GM21526 (cell line): ENCODE measurements around the gene MACROD1.

Experiments used
- ATAC-seq: cut with Tn5 transposase; IDR thresholded peaks from one replicate; pipeline ENCODE4 v1.9.1; 2021; ENCODE audit warnings: moderate library complexity; ENCODE audit not compliant: unreplicated experiment, low FRiP score

The MACROD1 gene

DNA sequence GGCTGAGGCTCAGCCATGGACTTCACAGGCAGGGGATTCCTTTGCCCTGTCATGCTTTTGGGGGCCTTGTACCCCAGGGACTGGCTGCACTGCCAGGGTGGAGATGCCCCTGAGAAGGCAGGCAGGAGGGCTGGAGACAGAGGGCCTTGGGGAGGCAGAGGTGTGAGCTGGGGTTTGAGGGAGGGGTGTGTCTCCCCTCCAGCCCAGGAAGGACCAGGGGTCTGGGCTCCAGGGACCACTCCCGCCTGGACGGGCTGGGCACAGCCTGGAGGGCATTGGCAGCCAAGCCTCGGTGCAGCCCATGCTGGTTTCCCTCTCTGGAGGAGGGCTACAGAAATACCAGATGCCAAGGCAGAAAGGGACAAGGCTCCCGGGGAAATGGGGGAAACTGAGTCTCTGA lies 160.2 kb downstream of the MACROD1 start:
- no peak for ATAC-seq

DNA sequence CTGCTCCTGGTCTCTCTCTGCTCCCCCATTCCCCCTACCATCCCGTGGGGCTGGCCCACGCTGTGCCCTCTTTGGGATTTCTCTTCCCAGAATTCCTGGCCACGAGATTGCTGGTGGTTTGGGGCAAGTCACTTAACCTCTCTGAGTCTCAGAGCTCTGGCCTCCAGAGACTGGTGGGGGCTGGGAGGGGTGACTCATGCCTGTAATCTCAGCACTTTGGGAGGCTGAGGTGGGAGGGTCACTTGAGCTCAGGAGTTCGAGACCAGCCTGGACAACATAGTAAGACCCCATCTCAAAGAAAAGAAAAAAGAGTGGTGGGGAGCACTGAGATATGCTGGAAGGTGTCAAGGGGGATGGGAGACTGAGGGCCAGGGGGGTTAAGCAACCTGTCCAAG lies 161.3 kb downstream of the MACROD1 start:
- ATAC-seq = no peak

DNA sequence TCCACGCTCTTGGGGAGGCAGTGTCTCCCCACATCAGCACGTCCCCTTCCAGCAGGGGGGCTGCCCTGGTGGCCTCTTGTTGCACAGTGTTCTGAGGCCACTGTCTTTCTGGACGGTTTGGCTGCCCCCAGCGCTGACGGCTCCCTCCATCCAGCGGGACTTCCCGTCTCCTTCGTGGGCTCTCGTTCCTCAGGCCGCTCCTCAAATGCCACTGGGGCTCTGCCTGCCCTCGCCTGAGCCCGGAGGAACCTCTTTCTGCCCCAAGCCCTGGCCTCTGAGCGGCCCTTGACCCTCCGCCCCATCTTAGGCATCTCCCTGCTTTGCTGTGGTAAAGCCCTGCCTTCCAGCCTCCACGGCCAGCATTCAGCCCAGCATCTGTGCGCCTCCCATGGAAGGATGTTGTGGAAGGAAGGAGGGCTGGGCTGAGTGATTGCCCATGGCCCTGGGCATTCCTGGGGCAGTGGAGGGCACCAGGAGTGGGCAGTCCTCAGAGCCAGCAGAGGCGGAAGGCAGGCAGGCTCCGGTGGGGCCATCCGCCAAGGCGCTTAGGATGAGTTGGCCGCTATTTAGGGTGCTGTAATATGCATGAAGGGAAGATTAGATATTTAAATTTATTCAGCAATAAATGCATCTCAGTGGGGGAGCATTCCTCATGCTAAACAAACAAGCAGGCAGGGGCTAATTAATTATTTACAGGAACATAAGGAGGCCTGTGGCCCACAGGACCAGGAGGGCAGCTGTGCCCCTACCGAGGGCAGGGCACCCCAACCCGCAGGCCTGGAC lies 161.9 kb downstream of the MACROD1 start:
- no peak for ATAC-seq

DNA sequence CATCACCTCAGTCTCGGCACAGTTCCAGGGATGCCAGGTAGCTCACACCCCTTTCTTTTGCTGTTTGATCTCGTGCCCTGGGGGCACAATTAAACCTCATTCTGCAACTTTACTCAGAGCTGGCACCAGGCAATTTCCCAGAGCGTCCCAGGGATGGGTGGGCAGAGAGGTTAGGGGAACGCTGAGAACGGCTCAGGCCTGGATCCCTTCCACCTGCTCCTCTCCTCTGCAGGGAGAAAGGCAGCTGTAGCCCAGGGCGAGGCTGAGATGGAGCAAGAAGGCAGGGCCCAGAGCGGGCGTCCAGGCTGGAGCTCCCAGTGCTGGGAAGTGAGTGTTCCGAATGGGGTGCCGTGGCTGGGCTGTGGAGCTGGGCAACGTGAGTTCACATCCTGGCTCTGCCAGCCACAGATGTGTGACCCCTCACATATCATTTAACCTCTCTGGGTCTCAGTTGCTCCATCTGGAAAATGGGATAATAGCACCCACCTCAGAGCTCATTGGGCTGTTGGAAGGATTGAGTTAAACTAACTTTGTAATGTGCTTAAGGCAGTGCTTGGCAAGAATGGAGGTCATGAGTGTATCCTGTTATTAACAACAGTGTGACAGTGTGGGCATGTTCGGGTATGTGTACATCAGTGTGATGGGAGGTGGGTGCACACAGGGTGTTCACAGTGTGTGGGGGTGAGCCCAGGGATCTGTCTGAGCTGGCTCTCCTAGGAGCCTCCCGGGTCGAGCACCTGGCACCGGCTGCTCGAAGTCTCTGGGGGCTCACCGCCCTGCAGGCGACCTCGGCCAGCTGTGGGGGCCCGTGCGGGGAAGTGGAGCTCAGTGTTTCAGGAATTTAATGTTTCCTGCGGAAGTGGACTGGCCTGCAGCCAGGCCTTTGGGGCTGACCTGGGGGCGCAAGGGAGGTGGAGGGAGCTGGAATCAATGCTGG lies 164.2 kb downstream of the MACROD1 start:
- ATAC-seq = no peak

DNA sequence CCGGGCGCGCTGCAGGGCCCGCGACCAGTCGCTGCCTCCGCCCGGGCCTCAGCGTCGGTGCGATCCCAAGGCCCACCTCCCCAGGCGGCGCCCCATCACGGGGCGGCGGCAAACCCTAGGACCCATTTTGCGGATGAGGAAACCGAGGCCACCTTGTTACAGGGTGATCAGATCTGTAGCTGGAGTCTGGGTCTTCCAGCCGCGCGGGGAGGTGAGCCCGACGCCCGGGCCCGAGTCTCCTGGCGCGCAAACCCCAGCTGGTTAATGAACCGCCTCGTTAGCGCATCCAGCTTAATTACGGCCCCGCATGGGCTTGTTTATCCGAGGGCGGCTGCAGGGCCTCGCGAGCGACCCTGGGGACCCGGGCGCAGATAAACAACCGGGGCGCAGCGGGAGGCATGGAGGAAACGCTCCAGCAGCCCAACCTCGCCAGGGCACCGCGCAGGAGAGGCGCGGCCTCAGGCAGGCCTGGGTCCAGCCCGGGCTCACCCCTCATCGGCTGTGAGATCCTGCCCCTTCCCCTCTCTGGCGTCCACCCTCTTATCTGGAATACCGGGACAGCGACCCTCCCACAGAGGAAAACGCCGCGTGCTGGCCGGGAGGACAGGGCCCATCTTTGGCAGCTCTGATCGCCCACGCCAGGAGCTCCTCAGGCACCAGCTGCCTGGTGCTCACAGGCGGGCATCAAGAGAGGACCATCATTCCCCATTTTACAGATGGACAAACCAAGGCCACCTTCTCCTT lies 165.0 kb downstream of the MACROD1 start:
- ATAC-seq = no peak

DNA sequence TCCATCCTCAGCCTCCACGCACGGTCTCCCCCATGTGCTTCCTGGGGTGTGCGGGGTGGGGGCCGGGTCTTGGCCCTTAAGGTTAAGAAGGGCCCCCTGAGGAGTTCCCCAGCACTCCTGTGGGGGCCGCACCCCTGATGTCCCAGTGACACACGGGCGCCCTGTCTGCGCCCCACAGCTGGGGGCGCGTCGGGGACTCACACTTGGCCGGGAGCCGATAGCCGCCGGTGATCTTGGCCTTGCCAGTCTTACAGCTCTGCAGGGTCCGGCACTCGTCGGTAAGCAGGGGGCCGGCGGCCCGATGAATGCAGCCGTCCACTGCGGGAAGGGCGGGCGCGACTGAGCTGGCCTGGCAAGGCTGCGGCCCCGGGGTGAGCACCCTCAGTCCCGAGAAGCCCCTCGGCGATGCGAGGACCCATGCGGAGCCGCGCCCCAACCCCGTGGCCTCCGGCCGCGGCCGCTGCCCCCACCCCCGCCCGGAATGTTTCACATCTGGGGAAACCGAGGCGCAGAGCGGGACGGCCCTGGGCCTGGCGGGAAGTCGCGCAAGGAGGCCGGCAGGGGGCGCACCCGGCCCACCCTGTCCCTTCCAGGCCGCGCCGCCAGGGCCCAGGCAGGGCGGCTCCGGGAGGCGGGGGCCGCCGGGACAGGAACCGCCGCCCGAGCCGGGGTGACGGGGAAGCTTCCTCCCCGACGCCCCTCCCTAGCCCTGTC lies 165.7 kb downstream of the MACROD1 start:
- ATAC-seq = no peak

DNA sequence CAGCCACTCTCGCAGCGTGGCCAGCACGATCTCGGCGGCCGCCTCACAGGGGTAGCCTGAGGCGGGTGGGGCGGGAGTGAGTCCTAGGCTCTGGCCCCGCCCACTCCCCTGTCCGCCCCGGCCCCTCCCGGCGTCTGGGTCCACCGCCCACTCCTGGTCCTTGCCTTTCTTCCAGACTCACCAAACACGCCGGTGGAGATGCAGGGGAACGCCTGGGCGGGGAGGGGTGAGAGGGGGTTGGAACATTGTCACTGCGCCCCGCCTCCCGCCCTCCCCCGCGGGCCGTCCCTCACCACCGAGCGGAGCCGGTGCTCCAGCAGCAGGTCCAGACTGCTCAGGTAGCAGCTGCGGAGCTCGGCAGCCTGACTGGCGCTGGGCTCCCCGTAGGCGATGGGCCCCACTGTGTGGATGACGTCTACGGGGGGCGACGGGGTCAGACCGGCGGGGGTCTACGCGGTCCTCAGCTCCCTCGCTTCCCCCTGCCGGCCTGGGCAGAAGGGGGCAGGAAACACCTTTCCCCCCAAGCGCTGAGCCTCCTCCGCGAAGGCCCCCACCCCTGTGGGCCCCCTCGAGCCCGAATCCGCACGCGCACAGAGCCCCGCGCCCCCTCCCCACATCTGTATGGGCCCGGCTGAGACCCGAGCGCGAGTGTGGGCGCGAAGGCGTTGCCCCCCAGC lies 166.4 kb downstream of the MACROD1 start:
- no peak for ATAC-seq

DNA sequence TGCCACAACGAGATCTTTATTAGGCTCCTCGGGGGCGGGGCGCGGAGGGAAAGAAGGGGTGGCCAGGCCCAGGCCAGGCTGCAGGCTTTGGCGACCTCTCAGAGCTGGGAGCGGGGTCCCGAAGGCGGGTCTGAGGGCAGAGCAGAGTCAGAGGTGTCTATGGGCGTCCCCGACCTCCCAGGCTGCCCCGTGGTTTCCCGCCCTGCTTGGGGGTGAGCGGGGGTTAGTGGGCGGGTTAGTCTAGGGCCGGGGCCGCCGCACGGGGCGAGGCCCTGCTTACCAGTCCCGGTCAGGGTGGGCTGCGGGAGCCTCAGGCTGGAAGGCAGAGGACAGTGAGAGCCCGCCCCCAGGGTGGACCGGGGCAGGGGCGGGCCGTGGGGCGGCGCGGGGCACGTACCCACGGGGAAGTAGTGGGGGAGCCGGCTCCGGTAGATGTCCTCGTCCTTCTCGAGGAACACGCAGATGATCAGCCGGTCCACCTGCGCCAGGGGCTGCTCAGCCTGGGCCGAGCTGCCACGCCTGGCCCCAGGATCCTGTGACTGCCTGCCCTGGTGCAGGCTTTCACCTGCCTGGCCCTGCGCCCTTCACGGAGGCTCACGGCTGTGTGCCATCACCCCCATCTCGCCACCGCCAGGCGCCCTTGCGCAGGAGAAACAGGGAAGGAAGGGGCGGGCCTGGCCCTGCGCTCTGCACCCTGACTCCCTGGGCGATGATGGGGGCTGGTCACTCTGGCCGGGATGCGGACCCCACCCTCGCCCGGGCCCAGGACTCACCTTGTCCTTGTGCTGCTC lies 167.2 kb downstream of the MACROD1 start:
- no peak for ATAC-seq

DNA sequence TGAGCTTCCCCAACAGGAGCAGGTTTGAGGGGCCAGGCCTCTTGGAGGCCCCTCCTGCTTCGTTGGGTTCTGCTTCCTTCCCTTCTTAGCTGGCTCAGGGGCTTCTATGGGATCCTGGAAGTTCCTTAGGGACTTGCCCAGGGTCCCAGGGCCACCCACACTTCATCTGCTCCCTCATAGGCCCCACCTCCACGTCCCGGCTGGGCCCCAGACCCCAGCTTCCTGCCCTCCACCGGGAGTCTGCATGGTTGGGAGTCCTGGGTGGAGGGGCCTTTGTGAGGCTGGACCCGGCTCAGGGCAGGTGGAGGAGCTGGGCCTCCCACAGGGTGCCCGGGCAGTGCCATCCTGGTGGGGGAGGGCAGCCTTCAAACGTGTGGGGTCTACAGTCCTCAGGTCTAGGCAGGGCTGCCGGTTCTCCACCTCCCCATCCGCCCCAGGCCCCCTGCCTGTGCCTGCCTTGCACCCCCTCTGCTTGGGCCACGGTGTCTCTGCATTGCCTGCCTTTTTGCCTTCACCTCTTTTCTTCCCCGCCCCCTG lies 168.0 kb downstream of the MACROD1 start:
- no peak for ATAC-seq

DNA sequence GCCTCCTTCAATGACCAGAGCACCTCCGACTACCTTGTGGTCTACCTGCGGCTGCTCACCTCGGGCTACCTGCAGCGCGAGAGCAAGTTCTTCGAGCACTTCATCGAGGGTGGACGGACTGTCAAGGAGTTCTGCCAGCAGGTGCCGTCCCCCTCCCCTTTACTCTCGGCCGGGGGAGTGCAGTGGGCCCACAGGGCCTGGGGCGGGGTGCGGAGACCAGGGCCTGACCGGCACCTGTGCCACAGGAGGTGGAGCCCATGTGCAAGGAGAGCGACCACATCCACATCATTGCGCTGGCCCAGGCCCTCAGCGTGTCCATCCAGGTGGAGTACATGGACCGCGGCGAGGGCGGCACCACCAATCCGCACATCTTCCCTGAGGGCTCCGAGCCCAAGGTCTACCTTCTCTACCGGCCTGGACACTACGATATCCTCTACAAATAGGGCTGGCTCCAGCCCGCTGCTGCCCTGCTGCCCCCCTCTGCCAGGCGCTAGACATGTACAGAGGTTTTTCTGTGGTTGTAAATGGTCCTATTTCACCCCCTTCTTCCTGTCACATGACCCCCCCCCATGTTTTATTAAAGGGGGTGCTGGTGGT lies 168.7 kb downstream of the MACROD1 start:
- no peak for ATAC-seq

DNA sequence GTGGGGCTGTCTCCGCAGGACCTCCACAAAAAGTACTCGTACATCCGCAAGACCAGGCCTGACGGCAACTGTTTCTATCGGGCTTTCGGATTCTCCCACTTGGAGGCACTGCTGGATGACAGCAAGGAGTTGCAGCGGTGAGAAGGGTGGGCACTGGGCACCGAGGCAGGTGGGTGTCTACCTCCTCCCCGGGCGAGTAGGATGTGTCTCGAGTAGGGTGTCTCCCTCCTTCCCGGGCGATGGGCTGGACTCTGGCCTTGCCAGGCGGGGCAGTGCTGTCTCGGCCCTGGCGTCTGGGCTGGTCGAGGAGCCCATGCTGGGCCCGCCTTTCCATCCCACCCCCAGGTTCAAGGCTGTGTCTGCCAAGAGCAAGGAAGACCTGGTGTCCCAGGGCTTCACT lies 169.4 kb downstream of the MACROD1 start:
- ATAC-seq = no peak

DNA sequence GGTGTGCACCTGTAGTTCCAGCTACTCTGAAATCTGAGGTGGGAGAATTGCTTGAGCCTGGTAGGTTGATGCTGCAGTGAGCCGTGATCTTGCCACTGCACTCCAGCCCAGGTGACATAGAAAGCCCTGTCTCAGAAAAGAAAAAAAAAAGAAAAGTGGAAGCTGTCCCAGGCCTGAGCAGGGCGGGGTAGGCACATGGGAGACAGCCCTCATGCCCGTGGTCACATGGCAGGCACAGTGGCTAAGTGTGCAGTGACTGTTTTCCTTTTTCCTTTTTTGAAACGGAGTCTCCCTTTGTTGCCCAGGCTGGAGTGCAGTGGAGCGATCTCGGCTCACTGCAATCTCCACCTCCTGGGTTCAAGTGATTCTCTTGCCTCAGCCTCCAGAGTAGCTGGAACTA lies 171.9 kb downstream of the MACROD1 start:
- no peak for ATAC-seq

DNA sequence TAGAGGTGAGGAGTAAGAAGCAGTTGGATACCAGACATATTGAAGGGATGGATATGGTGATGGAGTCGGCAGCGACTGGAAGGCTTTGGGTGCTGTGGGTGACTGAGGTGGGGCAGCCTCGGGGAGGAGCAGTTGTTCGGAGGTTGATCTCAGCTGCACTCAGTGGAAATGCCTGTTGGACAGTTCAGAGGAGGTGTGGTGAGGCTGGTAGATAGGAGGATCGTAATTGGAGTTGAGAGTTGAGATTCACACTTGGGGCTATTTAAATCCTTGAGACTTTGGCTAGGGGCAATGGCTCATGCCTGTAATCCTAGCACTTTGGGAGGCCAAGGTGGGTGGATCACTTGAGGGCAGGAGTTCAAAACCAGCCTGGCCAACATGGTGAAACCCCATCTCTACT lies 172.8 kb downstream of the MACROD1 start:
- no peak for ATAC-seq

DNA sequence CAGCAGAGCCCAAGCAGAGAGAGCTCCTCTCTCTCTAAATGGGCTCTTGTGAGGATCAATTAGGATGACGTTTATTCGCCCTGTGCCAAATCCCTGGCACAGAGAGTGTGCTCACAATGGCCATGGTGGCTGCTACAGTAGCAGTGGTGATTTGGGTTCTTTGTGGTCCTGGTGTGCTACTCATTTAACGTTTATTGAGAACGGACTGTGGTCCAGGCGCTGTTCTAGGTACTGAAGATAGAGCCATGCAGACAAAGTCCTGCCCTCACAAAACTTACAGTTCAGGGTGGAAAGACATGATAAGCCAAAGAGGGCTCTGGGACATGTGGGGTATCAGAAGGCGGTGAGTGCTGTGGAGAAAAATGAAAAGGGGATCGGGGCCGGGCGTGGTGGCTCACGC lies 174.4 kb downstream of the MACROD1 start:
- no peak for ATAC-seq

DNA sequence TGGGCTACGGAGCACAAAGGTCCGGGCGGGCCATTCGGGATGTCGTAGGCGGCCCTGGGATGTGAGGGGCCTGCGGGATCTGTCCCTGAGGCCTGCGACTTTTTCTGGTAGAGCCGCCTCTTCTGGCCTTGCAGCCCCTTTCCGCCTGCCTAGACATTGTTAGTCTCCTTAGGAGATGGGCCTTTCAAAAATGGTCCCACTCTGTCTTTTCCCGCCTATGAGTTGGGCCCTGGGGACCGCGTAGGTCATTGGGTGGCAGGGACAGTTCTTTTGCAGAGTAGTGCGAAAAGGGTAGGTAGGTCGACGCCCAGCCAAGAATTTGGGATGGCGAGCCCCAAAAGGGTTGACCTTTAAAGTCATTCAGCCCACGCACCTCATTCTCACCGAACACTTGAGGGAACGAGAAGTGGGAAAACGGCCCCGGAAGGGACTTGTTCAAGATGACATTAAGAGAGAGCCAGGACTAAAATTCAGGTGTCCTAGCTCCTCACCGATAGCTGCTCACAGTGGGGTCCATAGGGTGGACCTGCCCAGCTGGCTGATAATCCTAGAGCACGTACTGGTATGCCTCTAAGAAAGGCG lies 178.9 kb downstream of the MACROD1 start:
- ATAC-seq = no peak

DNA sequence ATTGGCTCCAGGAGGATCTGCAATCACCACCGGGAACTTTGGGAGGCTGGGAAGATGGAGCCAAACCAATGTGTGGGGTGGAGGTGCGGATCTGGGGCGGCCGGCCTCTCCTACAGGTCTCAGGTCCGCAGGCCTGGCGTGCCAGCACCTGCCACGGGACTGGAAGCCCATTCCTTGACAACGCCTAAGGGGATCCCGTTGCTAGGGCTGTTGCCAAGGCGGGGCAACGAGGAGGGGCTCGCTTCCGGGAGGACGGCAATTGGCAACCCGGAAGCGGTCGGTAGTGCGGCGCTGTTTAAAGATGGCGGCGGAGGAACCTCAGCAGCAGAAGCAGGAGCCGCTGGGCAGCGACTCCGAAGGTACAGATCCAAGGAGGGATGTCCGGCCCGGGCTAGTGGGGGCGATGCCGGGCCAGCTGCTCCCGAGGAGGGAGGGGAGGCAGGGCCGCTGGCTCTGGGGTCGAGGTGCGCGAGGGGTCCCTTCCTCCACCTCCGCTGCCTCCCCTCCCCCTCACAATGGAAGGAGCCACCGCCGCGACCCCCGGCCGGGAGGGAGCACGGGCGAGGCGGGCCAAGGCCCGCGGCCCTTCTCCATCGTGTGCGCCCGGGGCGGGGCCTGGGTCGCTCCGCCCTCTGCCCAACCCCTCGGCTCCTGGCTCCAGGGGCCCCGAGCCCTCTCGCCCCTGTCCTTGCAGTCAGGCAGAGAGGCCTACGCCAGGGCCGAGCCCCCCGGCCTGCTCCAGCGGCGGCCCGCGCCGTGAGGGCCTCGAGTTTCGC lies 179.6 kb downstream of the MACROD1 start, which contains the start of gene OTUB1:
Gene OTUB1 (plus strand): TSS at position 283 of the 776 bp plus-strand sequence. CDS start 19 bp downstream, at position 302.
- ATAC-seq = peak; percentile 76

DNA sequence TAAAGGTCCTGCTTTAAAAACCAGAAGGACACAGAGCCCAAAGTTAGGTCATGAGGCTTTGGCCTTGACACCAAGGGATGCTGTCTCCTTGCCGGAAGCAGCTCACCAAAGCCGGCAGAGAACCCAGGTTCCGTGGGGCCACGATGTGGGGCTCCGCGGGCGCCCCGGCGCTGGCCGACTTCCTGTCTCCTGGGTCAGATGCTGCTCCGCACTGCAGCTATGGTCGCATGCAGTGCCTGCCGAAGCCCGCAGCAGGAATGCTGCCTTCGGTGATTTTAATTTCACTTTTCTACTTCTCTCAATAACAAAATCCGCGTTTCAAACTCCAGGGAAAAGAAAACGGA lies 180.1 kb downstream of the MACROD1 start:
- no peak for ATAC-seq
